CD4-positive, alpha-beta T cell (primary cell): ENCODE results near the gene PTPRN2. TPM values are rescaled to one million over a fixed set of nuclear protein-coding genes. Genes with fewer than 3 reads are reported as not detected.
A peak's percentile ranks its signal among the peaks of the same experiment; 100 is the strongest.

Source experiments
- ATAC-seq: fragments of 200-7000 bp; cut with Tn5 transposase; one replicate; pipeline ENCODE4 v1.10.0; 2022; ENCODE audit warnings: mild to moderate bottlenecking; ENCODE audit not compliant: poor library complexity
- CTCF ChIA-PET: fragments of 350-600 bp; sonication (Branson Sonifier 250); formaldehyde crosslinking; loops from one replicate; lab custom pipeline; 2021; ENCODE audit warnings: antibody characterized with exemption, inconsistent platforms; lab: Charles Lee
- POLR2A ChIA-PET: fragments of 350-600 bp; sonication (Branson Sonifier 250); formaldehyde crosslinking; loops from one replicate; lab custom pipeline; 2021; ENCODE audit warnings: antibody characterized with exemption, inconsistent platforms; lab: Charles Lee
- DNase-seq, 14 experiments: peaks; one replicate each; pipeline ENCODE4 v3.0.0-alpha.2; 2013 to 2020; ENCODE audit warnings: mixed read lengths in 2 of 14
- H3K27ac ChIP-seq, 2 donors: one replicate each; pipeline versions ENCODE4 v1.5.1 to v1.7.0; 2013; ENCODE audit warnings: low read length in 2 of 2, low read depth in 1 of 2, mild to moderate bottlenecking in 1 of 2
- H3K27me3 ChIP-seq, 2 experiments: 1 replicate in 1 of 2; 2 replicates in 1 of 2; pipeline versions ENCODE4 v1.6.1 to v1.7.0; 2013; ENCODE audit warnings: low read length in 2 of 2, control low read depth in 1 of 2, mild to moderate bottlenecking in 1 of 2, moderate library complexity in 1 of 2; ENCODE audit not compliant: insufficient read depth in 2 of 2, control insufficient read depth in 1 of 2
- H3K36me3 ChIP-seq: one replicate; pipeline ENCODE4 v1.6.1; 2013; ENCODE audit warnings: low read length, control low read depth; ENCODE audit not compliant: insufficient read depth
- H3K4me1 ChIP-seq: one replicate; pipeline ENCODE4 v1.6.1; 2013; ENCODE audit warnings: low read length, control low read depth; ENCODE audit not compliant: insufficient read depth
- H3K4me3 ChIP-seq: one replicate; pipeline ENCODE4 v1.5.1; 2013; ENCODE audit warnings: mild to moderate bottlenecking, low read length, moderate library complexity
- H3K9me3 ChIP-seq, 2 experiments: 1 replicate in 1 of 2; 2 replicates in 1 of 2; pipeline versions ENCODE4 v1.6.1 to v1.7.0; 2013; ENCODE audit warnings: low read length in 2 of 2, mild to moderate bottlenecking in 2 of 2, control low read depth in 1 of 2, moderate library complexity in 1 of 2; ENCODE audit not compliant: control insufficient read depth in 1 of 2, insufficient read depth in 1 of 2
- H3K27ac Mint-ChIP-seq: one replicate; pipeline ENCODE4 v1.8.0; 2020; ENCODE audit warnings: mixed read lengths
- H3K27me3 Mint-ChIP-seq: one replicate; pipeline ENCODE4 v1.8.0; 2021; ENCODE audit warnings: mixed read lengths
- H3K36me3 Mint-ChIP-seq: one replicate; pipeline ENCODE4 v1.8.0; 2021; ENCODE audit warnings: low read depth, mixed read lengths
- H3K4me1 Mint-ChIP-seq: one replicate; pipeline ENCODE4 v1.8.0; 2021; ENCODE audit warnings: low read depth, mixed read lengths
- H3K4me3 Mint-ChIP-seq: one replicate; pipeline ENCODE4 v1.8.0; 2020; ENCODE audit warnings: mild to moderate bottlenecking, mixed read lengths
- H3K9me3 Mint-ChIP-seq: one replicate; pipeline ENCODE4 v1.8.0; 2020; ENCODE audit warnings: mixed read lengths
- intact Hi-C, 2 experiments: fragments of 100-400 bp; cut with DNase I in 1 of 2; cut with micrococcal nuclease in 1 of 2; formaldehyde crosslinking; loops; one replicate each; pipeline versions ENCODE4 v1.15.1 to v1.9.0; 2023 to 2025; cut with DNase I, micrococcal nuclease
- total RNA-seq, 174 experiments: library from RNA in 2 of 174; stranded (reverse) in 2 of 174; gene quantifications; one replicate each; pipeline ENCODE4 v1.2.3 and lab custom pipeline; 2021 to 2026
- TF ChIP-seq, protein P1 (sequence below): fragments of 200-600 bp; IDR thresholded peaks from one replicate; pipeline ENCODE4 v1.8.0; 2022; ENCODE audit warnings: antibody characterized with exemption, mild to moderate bottlenecking

Gene PTPRN2
- total RNA-seq, 2 experiments from 2014 or later, result 0.34 to 0.44 TPM

DNA sequence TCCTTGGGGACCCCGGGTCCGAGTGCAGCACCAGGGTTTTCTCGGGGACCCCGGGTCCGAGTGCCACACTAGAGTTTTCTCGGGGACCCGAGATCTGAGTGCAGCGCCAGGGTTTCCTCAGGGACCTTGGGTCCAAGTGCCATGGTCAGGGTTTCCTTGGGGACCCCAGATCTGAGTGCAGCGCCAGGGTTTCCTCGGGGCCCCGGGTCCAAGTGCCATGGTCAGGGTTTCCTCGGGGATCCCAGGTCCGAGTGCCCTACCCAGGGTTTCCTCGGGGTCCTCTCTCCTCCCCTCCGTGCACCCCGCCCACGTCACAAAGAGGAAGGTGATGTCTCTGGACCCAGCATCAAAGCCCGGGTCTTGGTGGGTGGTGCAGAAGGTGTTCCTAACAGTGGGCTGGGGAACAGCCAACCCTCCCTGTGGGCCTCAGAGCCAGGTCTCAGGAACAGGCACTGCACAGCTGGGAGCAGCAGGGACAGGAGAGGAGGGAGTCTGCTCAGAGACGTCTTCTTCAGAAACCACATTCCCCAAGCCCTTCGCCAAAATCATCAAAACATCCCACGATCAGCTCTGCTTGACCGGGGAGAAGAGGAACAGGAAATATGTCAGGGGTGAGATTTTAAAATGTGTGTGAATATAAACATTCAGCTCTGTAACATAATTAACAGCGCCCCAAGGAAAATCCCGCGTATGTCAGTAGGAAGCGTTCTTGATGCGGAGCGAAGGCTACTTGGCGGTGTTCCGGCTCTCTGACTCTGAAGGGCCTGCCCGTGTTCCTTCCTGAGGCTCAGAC lies 710.1 kb downstream of the PTPRN2 start:
- no peak for DNase-seq
- H3K27me3 ChIP-seq, result peaks cover 0 to 3% of the 10 kb centered on the region in 2 experiments
- peaks cover 0 to 8% of the 10 kb centered on the region in 2 experiments for H3K9me3 ChIP-seq
- Mint-ChIP-seq H3K4me1 (peaks cover 19% of the 10 kb centered on the region), H3K27ac (peak overlapping the region; percentile 17), H3K27me3 (no peaks in the 10 kb centered on the region), H3K4me3 (no peak overlapping the region), H3K9me3 (no peaks in the 10 kb centered on the region), H3K36me3 (no peaks in the 10 kb centered on the region)
- TF ChIP-seq, protein P1, sequence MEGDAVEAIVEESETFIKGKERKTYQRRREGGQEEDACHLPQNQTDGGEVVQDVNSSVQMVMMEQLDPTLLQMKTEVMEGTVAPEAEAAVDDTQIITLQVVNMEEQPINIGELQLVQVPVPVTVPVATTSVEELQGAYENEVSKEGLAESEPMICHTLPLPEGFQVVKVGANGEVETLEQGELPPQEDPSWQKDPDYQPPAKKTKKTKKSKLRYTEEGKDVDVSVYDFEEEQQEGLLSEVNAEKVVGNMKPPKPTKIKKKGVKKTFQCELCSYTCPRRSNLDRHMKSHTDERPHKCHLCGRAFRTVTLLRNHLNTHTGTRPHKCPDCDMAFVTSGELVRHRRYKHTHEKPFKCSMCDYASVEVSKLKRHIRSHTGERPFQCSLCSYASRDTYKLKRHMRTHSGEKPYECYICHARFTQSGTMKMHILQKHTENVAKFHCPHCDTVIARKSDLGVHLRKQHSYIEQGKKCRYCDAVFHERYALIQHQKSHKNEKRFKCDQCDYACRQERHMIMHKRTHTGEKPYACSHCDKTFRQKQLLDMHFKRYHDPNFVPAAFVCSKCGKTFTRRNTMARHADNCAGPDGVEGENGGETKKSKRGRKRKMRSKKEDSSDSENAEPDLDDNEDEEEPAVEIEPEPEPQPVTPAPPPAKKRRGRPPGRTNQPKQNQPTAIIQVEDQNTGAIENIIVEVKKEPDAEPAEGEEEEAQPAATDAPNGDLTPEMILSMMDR, result no peak
- no peak for ATAC-seq
- no peaks in the 10 kb centered on the region for H3K36me3 ChIP-seq
- ChIA-PET POLR2A (no interaction called here), CTCF (no interaction called here)
- peaks cover 35% of the 10 kb centered on the region for H3K4me1 ChIP-seq
- H3K27ac ChIP-seq, result no peak overlapping the region
- no peak overlapping the region for H3K4me3 ChIP-seq
- intact Hi-C loops, result loop anchor here in 1 of 2 experiments (5.0 to 10.0 kb wide), 2 partner anchors 243 to 270 kb away; no protein-coding TSS in a partner anchor

DNA sequence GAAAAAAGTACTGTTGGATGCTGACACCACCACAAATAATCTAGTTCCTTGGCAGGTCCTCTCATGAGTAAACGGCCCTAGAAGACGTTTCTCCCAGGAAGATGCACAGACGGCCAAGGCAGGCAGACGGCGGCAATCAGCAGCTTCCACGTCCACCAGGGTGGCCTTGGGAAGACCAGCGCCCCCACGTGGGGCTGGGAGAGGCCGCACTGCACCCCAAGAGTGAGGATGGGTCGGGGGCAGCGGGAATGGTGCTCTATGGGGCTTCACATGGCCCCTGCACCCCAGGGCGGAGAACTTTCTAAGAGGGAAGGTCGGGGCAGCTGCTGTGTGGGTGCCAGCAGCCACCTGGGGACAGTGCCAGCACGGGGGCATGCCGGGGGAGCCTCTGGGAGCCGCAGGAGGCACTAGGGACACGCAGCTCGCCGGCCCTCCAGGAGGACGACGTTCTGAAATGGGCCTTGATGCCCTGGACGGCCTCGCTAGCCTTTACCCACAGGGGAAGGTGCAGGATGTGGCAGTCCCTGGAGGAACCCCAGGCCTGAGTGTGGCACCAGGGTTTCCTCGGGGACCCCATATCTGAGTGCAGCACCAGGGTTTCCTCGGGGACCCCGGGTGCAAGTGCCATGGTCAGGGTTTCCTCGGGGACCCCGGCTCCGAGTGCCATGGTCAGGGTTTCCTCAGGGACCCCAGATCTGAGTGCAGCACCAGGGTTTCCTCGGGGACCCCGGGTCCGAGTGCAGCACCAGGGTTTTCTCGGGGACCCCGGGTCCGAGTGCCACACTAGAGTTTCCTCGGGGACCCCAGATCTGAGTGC lies 710.9 kb downstream of the PTPRN2 start:
- intact Hi-C loops, result loop anchor here in 1 of 2 experiments (1.0 to 10.0 kb wide), 3 partner anchors 242 to 443 kb away; no protein-coding TSS in a partner anchor
- no peak overlapping the region for H3K27ac Mint-ChIP-seq
- no peak for DNase-seq
- Histone ChIP-seq H3K36me3 (no peaks in the 10 kb centered on the region), H3K4me1 (peaks cover 41% of the 10 kb centered on the region), H3K4me3 (no peak overlapping the region), H3K27ac (no peak overlapping the region), H3K9me3 (peaks cover 0 to 8% of the 10 kb centered on the region in 2 experiments), H3K27me3 (peaks cover 0 to 3% of the 10 kb centered on the region in 2 experiments)
- H3K36me3 Mint-ChIP-seq, result no peaks in the 10 kb centered on the region
- TF ChIP-seq, protein P1, result no peak
- ATAC-seq, result no peak
- ChIA-PET POLR2A (no interaction called here), CTCF (no interaction called here)
- H3K4me3 Mint-ChIP-seq, result no peak overlapping the region
- H3K9me3 Mint-ChIP-seq, result no peaks in the 10 kb centered on the region
- no peaks in the 10 kb centered on the region for H3K27me3 Mint-ChIP-seq
- H3K4me1 Mint-ChIP-seq, result peaks cover 26% of the 10 kb centered on the region
